ENCODE measurements around the gene BCL2L11.

DNA sequence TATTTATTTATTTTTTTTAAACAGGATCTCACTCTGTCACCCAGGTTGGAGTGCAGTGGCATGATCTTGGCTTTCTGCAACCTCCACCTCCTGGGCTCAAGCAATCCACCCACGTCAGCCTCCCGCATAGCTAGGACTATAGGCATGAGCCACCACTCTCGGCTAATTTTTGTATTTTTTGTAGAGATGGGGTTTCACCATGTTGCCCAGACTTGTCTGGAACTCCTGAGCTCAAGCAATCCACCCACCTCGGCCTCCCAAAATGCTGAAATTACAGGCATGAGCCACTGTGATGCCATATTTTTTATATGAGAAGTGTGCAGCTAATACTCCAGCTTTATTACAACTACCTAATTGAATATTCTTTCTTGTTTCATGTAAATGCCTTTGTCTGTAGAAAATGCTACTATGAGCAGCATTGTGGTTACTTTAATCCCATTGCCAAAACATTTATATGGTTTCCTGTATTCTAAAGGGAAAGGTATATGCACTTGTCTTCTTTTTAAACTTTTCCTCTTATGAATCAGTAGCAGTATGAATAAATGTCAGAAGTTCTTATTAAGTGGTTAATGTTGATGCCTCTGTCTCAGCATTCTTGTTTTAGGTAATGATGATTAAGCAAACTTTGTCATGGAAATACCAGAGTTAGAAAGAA is 9.5 kb upstream of the BCL2L11 start:
- TF ChIP-seq EZH2 (IDR thresholded peaks at IDR 0.05) (no peak), POLR2AphosphoS5 (IDR thresholded peaks at IDR 0.05; ENCODE audit: borderline replicate concordance, low read depth, low read length) (no peak), FOXP2 (optimal IDR thresholded peaks at IDR 0.05; ENCODE audit: control extremely low read depth, extremely low read length, insufficient read depth) (no peak)
